ENCODE data around the gene ZBTB20. TPM values are rescaled to one million over a fixed set of nuclear protein-coding genes. Genes with fewer than 3 reads are reported as not detected.
A peak's percentile ranks its signal among the peaks of the same experiment; 100 is the strongest.

ZBTB20 gene
- total and polyA plus RNA-seq, 12 donors: 0.57 to 105 (median 86.8) TPM

DNA sequence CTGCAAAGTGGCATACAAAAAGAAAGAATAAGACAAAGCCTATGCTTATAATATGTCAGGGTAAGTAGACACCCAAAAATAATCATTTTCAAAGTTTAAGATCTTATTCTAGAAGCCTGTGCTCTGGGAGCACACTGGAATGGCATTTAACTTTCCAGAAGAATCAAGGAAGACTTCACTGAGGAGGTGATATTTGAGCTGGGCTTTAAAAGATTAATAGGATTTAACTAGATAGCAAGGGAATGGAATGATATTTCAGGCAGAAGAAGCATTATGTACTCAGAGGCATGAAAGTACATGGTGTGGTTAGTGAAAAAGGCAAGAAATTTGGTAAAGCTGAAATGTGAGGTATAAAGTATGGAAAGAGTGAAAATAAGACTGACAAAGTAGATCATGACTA lies 106.8 kb downstream of the ZBTB20 start:
- H3K27ac ChIP-seq: no peak overlapping the region
- H3K36me3 ChIP-seq: no peaks in the 10 kb centered on the region
- no peaks in the 10 kb centered on the region for H3K27me3 ChIP-seq
- H3K4me1 ChIP-seq: peaks cover 0 to 24% (median 6%) of the 10 kb centered on the region in 9 donors
- no peak for ATAC-seq
- DNase-seq: no peak
- intact Hi-C loops (cut with DNase I): loop anchor here in 3 of 10 donors (5.0 to 10.0 kb wide), 3 partner anchors 47 to 655 kb away; no protein-coding TSS in a partner anchor
- H3K9me3 ChIP-seq: peaks cover 0 to under 1% (median 0%) of the 10 kb centered on the region in 11 donors
- H3K4me3 ChIP-seq: no peak overlapping the region
- TF ChIP-seq, protein P1, sequence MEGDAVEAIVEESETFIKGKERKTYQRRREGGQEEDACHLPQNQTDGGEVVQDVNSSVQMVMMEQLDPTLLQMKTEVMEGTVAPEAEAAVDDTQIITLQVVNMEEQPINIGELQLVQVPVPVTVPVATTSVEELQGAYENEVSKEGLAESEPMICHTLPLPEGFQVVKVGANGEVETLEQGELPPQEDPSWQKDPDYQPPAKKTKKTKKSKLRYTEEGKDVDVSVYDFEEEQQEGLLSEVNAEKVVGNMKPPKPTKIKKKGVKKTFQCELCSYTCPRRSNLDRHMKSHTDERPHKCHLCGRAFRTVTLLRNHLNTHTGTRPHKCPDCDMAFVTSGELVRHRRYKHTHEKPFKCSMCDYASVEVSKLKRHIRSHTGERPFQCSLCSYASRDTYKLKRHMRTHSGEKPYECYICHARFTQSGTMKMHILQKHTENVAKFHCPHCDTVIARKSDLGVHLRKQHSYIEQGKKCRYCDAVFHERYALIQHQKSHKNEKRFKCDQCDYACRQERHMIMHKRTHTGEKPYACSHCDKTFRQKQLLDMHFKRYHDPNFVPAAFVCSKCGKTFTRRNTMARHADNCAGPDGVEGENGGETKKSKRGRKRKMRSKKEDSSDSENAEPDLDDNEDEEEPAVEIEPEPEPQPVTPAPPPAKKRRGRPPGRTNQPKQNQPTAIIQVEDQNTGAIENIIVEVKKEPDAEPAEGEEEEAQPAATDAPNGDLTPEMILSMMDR (IDR thresholded peaks at IDR 0.05): no peak

DNA sequence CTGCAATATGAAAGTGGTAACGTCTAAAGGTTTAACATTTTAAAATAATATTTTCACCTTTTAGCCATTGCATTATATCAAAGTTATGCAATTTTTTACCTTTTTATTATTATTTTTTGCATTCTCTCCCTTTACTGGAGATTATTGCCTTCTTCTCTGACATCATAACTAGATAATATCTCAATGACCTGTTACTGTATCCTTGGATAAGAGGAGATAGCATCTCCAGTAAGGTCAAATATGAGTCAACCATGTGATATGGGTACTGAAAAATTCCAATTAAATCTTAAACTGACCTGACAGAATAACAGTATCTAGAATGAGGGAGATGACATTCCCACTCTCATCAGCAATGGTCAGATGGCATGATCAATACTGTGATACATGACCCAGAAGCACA lies 108.3 kb downstream of the ZBTB20 start:
- Histone ChIP-seq H3K27me3 (no peaks in the 10 kb centered on the region), H3K4me1 (peaks cover 0 to 24% (median 6%) of the 10 kb centered on the region in 9 donors), H3K36me3 (no peaks in the 10 kb centered on the region), H3K4me3 (no peak overlapping the region), H3K27ac (no peak overlapping the region), H3K9me3 (peaks cover 0 to 14% (median 5%) of the 10 kb centered on the region in 11 donors)
- WGBS, 2 donors: 88 to 91% methylated on average over 1 of the region's 1 CpG
- no peak for ATAC-seq
- intact Hi-C loops (cut with DNase I): no loop called here
- TF ChIP-seq, protein P1 (IDR thresholded peaks at IDR 0.05): no peak
- no peak for DNase-seq

DNA sequence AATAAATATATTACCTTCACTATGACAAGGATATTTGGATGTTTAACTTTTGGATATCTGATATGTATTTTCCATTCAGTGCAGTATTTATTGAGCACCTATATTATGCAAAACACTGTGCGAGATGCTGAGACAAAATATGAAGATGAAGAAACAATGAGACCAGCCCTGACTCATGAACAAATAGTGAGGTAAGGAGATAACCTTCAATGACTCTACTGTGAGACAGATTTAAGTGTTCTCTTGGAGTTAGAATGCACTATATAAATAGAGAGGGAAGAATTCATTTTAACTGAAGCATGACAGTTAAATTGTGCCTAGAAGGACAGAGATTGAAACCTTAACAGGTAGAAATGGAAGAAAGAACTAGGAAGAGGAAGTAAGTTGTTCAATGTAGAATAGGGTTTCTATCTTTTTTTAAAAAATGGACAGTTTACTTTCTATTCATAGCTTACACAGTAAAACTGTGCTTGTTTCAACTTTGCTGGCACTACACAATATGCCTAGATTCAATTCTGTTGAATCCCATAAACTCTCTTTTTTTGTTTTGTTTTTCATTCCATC lies 124.2 kb downstream of the ZBTB20 start:
- no peak overlapping the region for H3K4me3 ChIP-seq
- no peaks in the 10 kb centered on the region for H3K36me3 ChIP-seq
- H3K4me1 ChIP-seq: peaks cover 0 to 5% (median 0%) of the 10 kb centered on the region in 9 donors
- no peaks in the 10 kb centered on the region for H3K27me3 ChIP-seq
- peak in 1 of 8 donors; percentile 51 for ATAC-seq
- H3K27ac ChIP-seq: no peak overlapping the region
- TF ChIP-seq, protein P1 (IDR thresholded peaks at IDR 0.05): no peak
- WGBS, 2 donors: 94 to 97% methylated on average over 1 of the region's 1 CpG
- H3K9me3 ChIP-seq: no peaks in the 10 kb centered on the region
- intact Hi-C loops (cut with DNase I): no loop called here
- no peak for DNase-seq

DNA sequence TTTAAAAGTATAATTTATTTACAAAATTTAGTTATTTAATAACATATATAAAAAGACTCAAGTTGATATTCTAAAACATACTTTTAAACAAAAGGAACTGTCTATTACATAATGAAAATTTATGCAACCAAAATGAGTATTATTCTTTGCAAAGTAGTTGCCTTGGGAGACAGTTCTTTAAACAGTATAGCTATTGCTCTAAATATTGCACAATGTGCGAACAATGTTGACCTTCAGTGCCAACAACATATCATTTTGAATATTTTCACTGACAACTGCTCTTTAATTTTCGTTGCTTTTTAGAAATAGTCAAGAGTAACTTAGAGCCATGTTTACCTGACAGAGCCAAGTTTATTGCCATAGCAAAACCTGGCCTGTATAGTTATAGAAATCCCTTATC lies 124.9 kb downstream of the ZBTB20 start:
- TF ChIP-seq, protein P1 (IDR thresholded peaks at IDR 0.05): no peak
- H3K27ac ChIP-seq: no peak overlapping the region
- ATAC-seq: no peak
- peaks cover 0 to 3% (median 0%) of the 10 kb centered on the region in 9 donors for H3K36me3 ChIP-seq
- DNase-seq: no peak
- H3K4me3 ChIP-seq: no peak overlapping the region
- H3K4me1 ChIP-seq: peaks cover 0 to 5% (median 0%) of the 10 kb centered on the region in 9 donors
- intact Hi-C loops (cut with DNase I): no loop called here
- H3K9me3 ChIP-seq: peaks cover 0 to 4% (median 0%) of the 10 kb centered on the region in 11 donors
- 76 to 88% methylated on average over 2 of the region's 2 CpGs for WGBS, 2 donors
- no peaks in the 10 kb centered on the region for H3K27me3 ChIP-seq

Data from heart right ventricle (tissue), 16 donors.